ENCODE measurements around the gene COL8A1.

DNA sequence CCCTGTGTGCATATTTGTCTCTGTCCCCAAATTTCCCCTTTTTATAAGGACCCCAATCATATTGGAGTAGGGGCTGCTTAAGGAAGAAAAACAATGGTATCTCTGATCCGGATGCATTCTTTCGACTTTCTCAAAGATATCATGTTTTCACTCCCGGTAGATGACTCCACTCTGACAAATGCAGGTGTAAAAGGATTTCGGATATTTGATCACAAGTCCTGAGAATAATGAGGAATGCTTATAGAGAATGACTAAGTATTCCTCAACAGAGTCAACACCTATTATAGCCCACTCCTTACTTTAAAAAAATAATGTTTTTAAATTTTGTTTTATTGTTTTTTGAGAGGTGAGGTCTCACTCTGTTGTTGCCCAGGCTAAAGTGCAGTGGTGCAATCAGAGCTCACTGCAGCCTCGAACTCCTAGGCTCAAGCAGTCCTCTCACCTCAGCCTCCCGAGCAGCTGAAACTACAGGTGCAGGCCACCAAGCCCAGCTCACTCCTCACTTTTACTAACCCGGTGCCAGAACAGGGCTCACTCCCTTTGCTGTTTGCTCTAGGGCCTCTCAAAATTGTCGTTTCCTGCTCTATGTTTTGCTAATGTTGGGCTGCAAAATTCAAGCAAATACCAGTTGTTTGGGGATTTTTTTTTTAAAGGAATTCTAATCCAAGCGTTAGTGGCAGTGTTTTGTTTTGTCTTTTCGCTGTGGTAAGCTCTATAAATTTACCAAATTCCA is 24.6 kb downstream of the COL8A1 start:
- TF ChIP-seq, protein P1, sequence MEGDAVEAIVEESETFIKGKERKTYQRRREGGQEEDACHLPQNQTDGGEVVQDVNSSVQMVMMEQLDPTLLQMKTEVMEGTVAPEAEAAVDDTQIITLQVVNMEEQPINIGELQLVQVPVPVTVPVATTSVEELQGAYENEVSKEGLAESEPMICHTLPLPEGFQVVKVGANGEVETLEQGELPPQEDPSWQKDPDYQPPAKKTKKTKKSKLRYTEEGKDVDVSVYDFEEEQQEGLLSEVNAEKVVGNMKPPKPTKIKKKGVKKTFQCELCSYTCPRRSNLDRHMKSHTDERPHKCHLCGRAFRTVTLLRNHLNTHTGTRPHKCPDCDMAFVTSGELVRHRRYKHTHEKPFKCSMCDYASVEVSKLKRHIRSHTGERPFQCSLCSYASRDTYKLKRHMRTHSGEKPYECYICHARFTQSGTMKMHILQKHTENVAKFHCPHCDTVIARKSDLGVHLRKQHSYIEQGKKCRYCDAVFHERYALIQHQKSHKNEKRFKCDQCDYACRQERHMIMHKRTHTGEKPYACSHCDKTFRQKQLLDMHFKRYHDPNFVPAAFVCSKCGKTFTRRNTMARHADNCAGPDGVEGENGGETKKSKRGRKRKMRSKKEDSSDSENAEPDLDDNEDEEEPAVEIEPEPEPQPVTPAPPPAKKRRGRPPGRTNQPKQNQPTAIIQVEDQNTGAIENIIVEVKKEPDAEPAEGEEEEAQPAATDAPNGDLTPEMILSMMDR (IDR thresholded peaks at IDR 0.05): no peak
- no peak for TF ChIP-seq POLR2AphosphoS5 (IDR thresholded peaks at IDR 0.05)

All from prostate gland (tissue), 2 donors.